ENCODE measurements around the gene KRT1.

DNA sequence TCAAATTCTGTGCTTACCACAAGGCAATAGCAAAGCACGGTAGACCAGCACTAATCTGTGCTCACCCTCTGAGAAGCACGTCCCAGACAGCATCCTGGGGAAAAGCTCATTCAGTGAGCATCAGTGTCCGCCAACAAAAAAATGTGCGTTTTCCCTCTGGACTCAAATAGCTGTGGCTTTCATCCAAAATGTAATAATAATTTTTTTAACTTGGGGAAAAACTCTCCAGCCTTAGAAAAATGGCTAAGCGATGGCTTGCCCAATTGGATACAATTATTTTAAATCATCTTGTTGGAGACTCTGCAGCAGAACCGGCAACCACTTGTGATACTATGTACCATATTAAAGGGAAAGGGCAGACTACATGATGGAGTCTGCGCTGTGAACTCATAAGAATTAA lies 24.3 kb upstream of the KRT1 start:
- no peak for TF ChIP-seq TARDBP (IDR thresholded peaks at IDR 0.05)
- TF ChIP-seq, protein P1, sequence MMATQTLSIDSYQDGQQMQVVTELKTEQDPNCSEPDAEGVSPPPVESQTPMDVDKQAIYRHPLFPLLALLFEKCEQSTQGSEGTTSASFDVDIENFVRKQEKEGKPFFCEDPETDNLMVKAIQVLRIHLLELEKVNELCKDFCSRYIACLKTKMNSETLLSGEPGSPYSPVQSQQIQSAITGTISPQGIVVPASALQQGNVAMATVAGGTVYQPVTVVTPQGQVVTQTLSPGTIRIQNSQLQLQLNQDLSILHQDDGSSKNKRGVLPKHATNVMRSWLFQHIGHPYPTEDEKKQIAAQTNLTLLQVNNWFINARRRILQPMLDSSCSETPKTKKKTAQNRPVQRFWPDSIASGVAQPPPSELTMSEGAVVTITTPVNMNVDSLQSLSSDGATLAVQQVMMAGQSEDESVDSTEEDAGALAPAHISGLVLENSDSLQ (IDR thresholded peaks at IDR 0.05) = no peak
- TF ChIP-seq L3MBTL2 (conservative IDR thresholded peaks at IDR 0.05) = no peak
- no peak for TF ChIP-seq NFRKB (IDR thresholded peaks at IDR 0.05)
- TF ChIP-seq HDGF (IDR thresholded peaks at IDR 0.05; ENCODE audit: borderline replicate concordance) = no peak
- no peak for TF ChIP-seq FOXM1 (IDR thresholded peaks at IDR 0.05; ENCODE audit: borderline replicate concordance)
- TF ChIP-seq SP1 (IDR thresholded peaks at IDR 0.05) = no peak
